H1 (cell line): Measurements from ENCODE around the gene NUP210L. TPM values are rescaled to one million over a fixed set of nuclear protein-coding genes. Genes with fewer than 3 reads are reported as not detected.

Experiments
- BCL11A ChIP-seq, 2 experiments: IDR thresholded peaks; one replicate each; pipeline ENCODE4 v1.6.1; 2011; ENCODE audit warnings: low read depth in 2 of 2, low read length in 2 of 2, mild to moderate bottlenecking in 2 of 2
- ZNF274 ChIP-seq: IDR thresholded peaks from 2 replicates; pipeline ENCODE4 v1.7.0; 2012; ENCODE audit warnings: low read length, borderline replicate concordance; ENCODE audit errors: extremely low read depth
- polyA plus RNA-seq, 7 experiments: library from polyadenylated mRNA; depleted of rRNA in 3 of 7; stranded (reverse) in 5 of 7; unstranded in 2 of 7; fragments of >200 nt in 5 of 7; fragments of 200-250 nt in 2 of 7; gene quantifications; 1 replicate in 5 of 7; 2 replicates in 1 of 7; 4 replicates in 1 of 7; pipeline versions ENCODE4 v1.2.1 to v1.2.3, GENCODE V29; 2011 to 2013; ENCODE audit warnings: missing spikeins in 2 of 7, mixed read lengths in 2 of 7
- total RNA-seq: library from RNA; stranded (reverse); fragmentation: NEBNext Ultra II Directional; extraction: Animal tissue kit (Norgen Biotek cat#: 25700); gene quantifications from 2 replicates; pipeline ENCODE4 v1.2.1, GENCODE V29; 2021

NUP210L gene
- total and polyA plus RNA-seq, 2 of the 8 experiments (the other 6 are each of a cell fraction or from before 2014, with no cell fraction given) = not detected

- TF ChIP-seq ZNF274 (no peak), BCL11A (IDR thresholded peaks at IDR 0.05; ENCODE audit: low read depth in 2 of 2, low read length in 2 of 2) (no peak)
These were observed 17.0 kb upstream of the NUP210L start (continued) for GRCh38 chr1:154171880-154172279.
